ENCODE data around the gene GATA5.
A peak's percentile ranks its signal among the peaks of the same experiment; 100 is the strongest.
"Not testable (repeated sequence)": the region's sequence is repeated elsewhere in the genome, so short reads cannot be mapped to it uniquely, and the experiment has no call there.

GATA5 gene

GRCh38 chr20:62428396-62429295, 47.1 kb downstream of the GATA5 start:
- Histone ChIP-seq H3K4me3 (ENCODE audit: low read depth, low read length) (no peak overlapping the region), H3K36me3 (no peaks in the 10 kb centered on the region), H3K9me3 (no peaks in the 10 kb centered on the region), H3K27me3 (no peaks in the 10 kb centered on the region), H3K4me1 (no peaks in the 10 kb centered on the region; the same call in 1 of the 2 replicates)
- no peak for TF ChIP-seq CTCF (IDR thresholded peaks at IDR 0.05; ENCODE audit: low read depth, low read length)
- peak; percentile 48 for DNase-seq

GRCh38 chr20:62428002-62428372, 47.8 kb downstream of the GATA5 start:
- Histone ChIP-seq H3K36me3 (no peaks in the 10 kb centered on the region), H3K4me1 (no peaks in the 10 kb centered on the region; the same call in 1 of the 2 replicates), H3K9me3 (no peaks in the 10 kb centered on the region), H3K27me3 (no peaks in the 10 kb centered on the region), H3K4me3 (ENCODE audit: low read depth, low read length) (no peak overlapping the region)
- TF ChIP-seq CTCF (IDR thresholded peaks at IDR 0.05; ENCODE audit: low read depth, low read length) = no peak
- no peak for DNase-seq

- no peaks in the 10 kb centered on the region for H3K9me3 ChIP-seq
- DNase-seq = no peak
- H3K4me1 ChIP-seq = no peaks in the 10 kb centered on the region; the same call in 1 of the 2 replicates
- no peak within 1 kb of the TSS for H3K4me3 ChIP-seq (ENCODE audit: low read depth, low read length)
- no peak for TF ChIP-seq CTCF (IDR thresholded peaks at IDR 0.05; ENCODE audit: low read depth, low read length)
- H3K36me3 ChIP-seq = no peaks in the 10 kb centered on the region
- no peaks in the 10 kb centered on the region for H3K27me3 ChIP-seq
Observed at GRCh38 chr20:62427172-62428001, 48.4 kb downstream of the GATA5 start, which contains the start of gene RBBP8NL. Gene RBBP8NL (minus strand): TSS chr20:62427539. CDS start chr20:62419647, 7,892 bp downstream.

GRCh38 chr20:62426699-62427131, 49.1 kb downstream of the GATA5 start:
- no peak overlapping the region for H3K4me3 ChIP-seq (ENCODE audit: low read depth, low read length)
- H3K27me3 ChIP-seq = no peaks in the 10 kb centered on the region
- no peaks in the 10 kb centered on the region for H3K9me3 ChIP-seq
- no peaks in the 10 kb centered on the region for H3K36me3 ChIP-seq
- TF ChIP-seq CTCF (IDR thresholded peaks at IDR 0.05; ENCODE audit: low read depth, low read length) = no peak
- no peaks in the 10 kb centered on the region; the same call in 1 of the 2 replicates for H3K4me1 ChIP-seq
- DNase-seq = no peak

- not testable (repeated sequence) for H3K36me3 ChIP-seq; H3K27me3 ChIP-seq; DNase-seq; H3K9me3 ChIP-seq; H3K4me1 ChIP-seq; H3K4me3 ChIP-seq (ENCODE audit: low read depth, low read length)
Observed at GRCh38 chr20:62426059-62426348, 49.8 kb downstream of the GATA5 start.

- H3K36me3 ChIP-seq = no peaks in the 10 kb centered on the region
- no peaks in the 10 kb centered on the region for H3K9me3 ChIP-seq
- no peak for DNase-seq
- H3K4me3 ChIP-seq (ENCODE audit: low read depth, low read length) = no peak overlapping the region
- no peak for TF ChIP-seq CTCF (IDR thresholded peaks at IDR 0.05; ENCODE audit: low read depth, low read length)
- H3K27me3 ChIP-seq = no peaks in the 10 kb centered on the region
- H3K4me1 ChIP-seq = no peaks in the 10 kb centered on the region; the same call in 1 of the 2 replicates
Observed at GRCh38 chr20:62425281-62426058, 50.3 kb downstream of the GATA5 start.
